GM11168 (cell line): ENCODE measurements around the gene ASTL.
"Not testable (repeated sequence)": the region's sequence is repeated elsewhere in the genome, so short reads cannot be mapped to it uniquely, and the experiment has no call there.

Experiments
- in situ Hi-C: fragments of 300-500 bp; cut with MboI; formaldehyde crosslinking; loops from one replicate; pipeline ENCODE4 v1.12.0; 2022; ENCODE audit warnings: low sequenced_read_pairs; ENCODE audit not compliant: unreplicated experiment

Gene ASTL

GRCh38 chr2:96146881-96147592, 8.7 kb upstream of the ASTL start:
- in situ Hi-C loops = no loop called here

GRCh38 chr2:96146153-96146880, 8.0 kb upstream of the ASTL start:
- in situ Hi-C loops = no loop called here

DNA sequence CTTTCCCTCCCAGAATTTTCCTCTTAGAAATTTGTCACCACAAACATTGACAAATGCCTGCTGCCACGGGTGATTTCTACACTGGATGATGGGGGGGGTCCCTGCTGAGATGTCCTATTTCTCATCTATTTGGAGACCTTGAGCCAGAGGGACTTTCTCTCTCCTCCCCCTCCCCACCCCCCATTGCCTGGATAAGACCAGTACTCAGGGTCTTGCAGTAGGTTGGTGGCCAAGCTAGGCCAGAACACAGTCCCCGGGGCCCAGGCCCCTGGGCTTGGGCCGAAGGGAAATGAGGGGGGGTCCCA, 7.5 kb upstream of the ASTL start:
- in situ Hi-C loops = no loop called here

GRCh38 chr2:96145036-96145847, 6.9 kb upstream of the ASTL start, which contains the start of gene DUSP2:
DUSP2 (minus strand) TSS chr2:96145440; CDS start chr2:96145354, 86 bp downstream.
- in situ Hi-C loops = no loop called here

DNA sequence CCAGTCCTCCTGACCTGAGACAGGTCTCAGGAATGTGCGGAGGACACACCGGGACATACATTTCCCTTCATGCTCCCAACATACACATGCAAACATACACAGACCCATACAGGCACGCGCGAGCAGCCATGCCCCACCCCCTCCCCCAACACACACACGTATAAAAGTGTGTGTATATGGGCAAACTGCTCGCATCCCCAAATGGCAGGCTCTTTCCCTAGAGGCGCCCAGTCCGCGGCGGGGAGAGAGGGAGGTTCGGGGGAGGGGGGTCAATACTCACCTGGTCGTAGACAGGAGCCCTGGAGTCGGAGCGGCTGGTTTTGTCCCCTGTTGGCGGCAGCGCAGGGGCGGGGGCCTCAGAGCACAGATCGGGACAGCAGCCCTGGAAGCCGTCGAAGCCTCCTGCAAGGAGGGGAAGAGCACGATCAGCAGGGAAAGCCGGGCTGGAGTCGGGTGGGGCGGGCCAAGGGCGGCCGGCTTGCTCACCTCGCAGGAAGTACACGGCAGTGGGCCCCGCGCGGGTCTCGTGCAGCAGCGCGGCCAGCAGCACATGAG, 6.3 kb upstream of the ASTL start:
- in situ Hi-C loops = no loop called here

DNA sequence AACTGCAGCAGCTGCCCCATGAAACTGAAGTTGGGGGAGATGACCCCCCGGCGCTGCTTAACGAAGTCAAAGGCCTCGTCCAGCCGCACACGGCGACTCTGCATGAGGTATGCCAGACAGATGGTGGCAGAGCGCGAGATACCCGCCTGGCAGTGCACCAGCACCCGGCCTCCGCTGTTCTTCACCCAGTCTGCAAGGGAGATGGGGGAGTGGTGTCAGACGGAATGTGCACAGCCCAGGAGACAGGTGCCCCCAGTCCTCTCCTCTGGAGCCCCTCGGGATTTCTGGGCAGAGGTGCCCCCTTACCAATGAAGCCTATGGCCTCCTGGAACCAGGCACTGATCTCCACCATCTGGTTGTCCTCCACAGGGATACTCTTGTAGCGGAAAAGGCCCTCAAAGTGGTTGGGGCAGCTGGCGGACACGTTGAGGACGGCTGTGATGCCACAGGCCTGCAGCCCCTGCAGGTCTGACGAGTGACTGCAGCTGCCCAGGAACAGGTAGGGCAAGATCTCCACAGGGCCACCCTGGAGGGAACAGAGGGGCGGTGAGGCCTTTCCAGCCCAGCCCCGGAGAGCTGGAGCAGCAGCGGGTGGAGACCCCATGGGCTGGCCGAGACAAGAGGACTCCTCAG, 5.7 kb upstream of the ASTL start:
- in situ Hi-C loops = no loop called here

GRCh38 chr2:96143231-96143847, 5.0 kb upstream of the ASTL start:
- in situ Hi-C loops = no loop called here

- in situ Hi-C loops = no loop called here
These were observed 4.2 kb upstream of the ASTL start for GRCh38 chr2:96142217-96143113.

DNA sequence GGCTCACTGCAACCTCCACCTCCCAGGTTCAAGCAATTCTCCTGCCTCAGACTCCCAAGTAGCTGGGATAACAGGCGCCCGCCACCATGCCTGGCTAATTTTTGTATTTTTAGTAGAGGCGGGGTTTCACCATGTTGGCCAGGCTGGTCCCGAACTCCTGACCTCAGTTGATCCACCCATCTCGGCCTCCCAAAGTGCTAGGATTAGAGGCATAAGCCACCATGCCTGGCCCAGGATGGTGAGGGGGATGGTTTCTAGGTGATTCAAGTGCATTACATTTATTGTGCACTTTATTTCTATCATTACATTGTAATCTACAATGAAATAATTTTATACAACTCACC, 3.3 kb upstream of the ASTL start:
- in situ Hi-C loops = not testable (repeated sequence)

DNA sequence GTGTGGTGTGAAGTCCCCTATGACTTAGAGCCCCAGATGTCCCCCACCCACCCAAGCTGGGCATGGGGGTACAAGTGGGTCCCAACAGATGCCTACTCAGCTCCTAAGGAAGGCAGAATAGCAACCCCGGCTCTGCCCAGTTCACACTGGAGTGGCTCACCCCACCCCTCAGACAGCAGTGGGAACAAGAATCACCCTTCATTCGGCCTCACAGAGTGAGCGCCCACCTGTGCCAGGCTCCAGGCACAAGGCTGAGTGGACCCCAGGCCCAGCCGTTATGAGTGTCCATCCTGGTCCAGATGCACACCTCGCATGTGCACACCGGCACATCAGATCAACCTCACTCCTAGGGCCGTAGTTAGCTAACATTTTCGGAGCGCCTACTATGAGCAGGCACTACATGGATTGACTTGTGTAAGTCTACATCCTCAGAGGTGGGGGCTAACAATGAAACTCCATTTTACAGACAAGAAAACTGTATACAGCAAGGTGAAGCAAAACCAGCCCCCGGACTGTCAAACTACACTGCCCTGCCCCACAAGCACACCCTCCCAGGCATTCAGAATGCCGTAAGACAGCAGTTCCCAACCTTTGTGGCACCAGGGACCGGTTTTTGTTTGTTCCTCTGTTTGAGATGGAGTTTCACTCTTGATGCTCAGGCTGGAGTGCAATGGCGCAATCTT, 2.8 kb upstream of the ASTL start:
- in situ Hi-C loops = no loop called here

- in situ Hi-C loops = no loop called here
These were observed 968 bp upstream of the ASTL start for GRCh38 chr2:96139181-96139758.

DNA sequence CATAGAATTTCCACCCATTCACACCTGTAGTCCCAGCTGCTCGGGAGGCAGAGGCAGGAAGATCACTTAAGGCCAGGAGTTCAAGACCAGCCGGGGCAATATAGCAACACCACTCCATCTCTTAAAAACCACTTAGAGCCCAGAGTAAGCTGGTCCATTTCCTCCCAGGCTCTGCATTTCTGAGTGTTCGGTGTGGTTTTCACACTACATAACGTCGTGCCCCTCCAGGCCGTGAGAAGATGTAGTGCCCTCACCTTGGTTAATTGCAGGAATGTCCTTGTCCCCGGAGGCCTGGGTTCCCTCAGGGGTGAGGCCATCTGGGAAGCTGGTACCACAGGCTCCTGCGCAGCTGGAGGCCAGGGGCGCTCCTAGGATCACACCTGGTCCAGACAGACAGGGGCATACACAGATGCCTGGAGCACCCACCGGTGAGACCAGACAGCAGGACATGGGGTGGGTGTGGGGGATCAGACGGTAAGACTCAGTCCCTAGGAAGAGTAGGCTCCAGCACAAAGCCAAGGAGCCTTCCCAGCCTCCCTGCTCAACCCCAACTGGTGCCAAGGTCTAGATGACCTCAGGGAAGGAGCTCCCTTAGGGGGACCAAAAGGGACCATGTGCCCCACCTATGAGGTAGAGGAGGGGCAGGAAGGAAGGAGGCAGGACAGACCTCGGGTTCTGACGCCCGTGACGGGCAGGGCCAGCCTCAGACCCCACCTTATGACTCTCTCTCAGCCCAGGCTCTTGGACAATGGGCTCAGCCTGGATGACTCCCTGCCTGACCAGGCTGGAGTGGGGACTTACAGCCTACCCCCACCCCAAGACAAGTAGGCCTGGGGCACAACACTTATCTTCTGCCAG, 752 bp downstream of the ASTL start:
- in situ Hi-C loops = no loop called here

GRCh38 chr2:96136129-96136720, 2.1 kb downstream of the ASTL start:
- in situ Hi-C loops = no loop called here

DNA sequence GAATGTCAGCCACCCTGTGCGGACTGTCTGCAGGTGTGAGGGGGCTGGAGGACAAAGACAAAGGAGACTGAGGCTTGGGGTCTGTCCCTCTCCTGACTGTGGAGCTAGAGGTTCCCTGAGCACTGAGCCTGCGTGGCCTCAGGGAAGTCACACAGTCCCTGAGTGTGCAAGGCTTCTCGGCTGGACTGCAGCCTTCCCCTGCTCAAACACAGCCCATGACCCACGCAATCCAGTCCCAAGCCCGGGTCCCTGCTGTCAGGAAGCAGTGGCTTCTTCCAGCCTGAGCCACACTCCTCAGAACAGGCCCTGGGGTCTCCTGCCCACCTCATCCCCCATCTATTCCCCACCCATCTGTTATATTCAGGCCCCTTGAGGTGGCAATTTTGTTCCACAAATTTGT, 2.7 kb downstream of the ASTL start:
- in situ Hi-C loops = no loop called here

GRCh38 chr2:96135171-96135570, 3.1 kb downstream of the ASTL start:
- in situ Hi-C loops = no loop called here

- in situ Hi-C loops = loop anchor here (5.0 kb wide), 1 partner anchor 43 kb away; no protein-coding TSS in a partner anchor
These were observed 3.9 kb downstream of the ASTL start for GRCh38 chr2:96134421-96134820.
